ENCODE data around the gene BIRC6.
"Not testable (repeated sequence)": the region's sequence is repeated elsewhere in the genome, so short reads cannot be mapped to it uniquely, and the experiment has no call there.

Gene BIRC6

GRCh38 chr2:32506446-32506845, 149.6 kb downstream of the BIRC6 start:
- DNase-seq (ENCODE audit: low spot score) = no peak

DNA sequence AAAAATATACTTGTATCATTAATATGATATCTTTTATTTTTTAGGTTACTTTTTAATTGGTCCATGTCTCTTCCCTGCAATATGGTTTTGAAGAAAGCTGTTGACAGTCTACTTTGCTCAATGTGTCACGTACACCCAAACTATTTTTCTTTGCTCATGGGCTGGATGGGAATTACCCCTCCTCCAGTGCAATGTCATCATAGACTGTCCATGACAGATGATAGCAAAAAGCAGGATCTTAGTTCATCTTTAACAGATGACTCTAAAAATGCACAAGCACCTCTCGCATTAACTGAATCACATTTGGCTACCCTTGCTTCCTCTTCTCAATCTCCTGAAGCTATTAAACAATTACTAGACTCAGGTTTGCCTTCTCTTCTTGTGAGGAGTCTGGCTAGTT, 158.1 kb downstream of the BIRC6 start:
- no peak for DNase-seq (ENCODE audit: low spot score)

DNA sequence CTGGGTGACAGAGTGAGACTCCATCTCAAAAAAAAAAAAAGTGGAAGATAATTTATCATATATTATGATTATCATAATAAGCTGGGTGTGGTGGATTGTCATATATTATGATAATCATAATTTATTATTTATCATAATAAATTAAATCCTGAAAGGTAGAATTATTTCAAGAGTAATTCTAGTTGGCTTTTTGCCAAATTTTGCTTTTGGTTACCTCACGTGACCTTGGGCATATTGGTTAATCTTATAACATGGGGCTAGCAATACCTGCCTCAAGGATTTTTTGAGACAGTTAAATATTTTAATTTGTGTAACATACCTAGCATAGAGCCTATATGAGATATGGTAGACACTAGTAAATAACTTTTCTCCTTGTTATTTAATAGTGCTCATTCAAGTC, 159.7 kb downstream of the BIRC6 start:
- DNase-seq (ENCODE audit: low spot score) = no peak

- no peak for DNase-seq (ENCODE audit: low spot score)
Measured at GRCh38 chr2:32522770-32523169, 165.9 kb downstream of the BIRC6 start.

- DNase-seq (ENCODE audit: low spot score) = no peak
Measured at GRCh38 chr2:32523686-32524085, 166.9 kb downstream of the BIRC6 start.

DNA sequence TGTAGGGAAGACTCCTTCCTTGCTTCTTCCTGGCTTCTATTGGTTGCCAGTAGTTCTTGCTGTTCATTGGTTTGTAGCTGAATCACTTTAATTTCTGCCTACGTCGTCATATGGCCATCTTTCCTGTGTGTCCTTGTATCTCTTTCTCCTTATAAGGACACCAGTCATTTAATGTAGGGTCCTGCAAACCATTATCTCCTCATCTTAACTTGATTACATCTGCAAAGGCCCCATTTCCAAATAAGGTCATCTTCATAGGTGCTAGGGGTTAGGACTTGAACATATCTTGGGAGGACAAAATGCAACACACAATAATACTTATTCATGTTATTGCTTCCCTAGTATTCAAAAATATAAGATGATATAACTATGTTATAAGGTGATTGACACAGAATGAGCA, 175.5 kb downstream of the BIRC6 start:
- DNase-seq (ENCODE audit: low spot score) = no peak

DNA sequence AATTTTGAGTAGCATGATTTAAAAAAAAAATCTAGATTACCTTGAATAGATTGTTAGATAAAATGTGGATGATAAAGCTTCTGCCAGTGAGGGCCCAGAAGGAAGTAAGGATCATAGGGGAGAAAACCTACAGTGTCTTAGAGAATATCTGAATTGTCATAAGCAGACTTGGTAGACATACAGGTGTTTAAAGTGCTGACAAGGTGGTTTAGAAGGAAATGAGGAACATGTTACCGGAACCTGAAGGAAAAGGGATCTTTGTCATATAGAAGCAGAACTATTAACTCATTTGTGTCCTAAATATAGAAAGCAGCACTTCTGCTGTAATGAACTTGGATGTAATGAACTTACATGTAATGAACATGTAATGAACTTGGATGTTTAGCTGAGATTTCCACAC, 176.1 kb downstream of the BIRC6 start:
- no peak for DNase-seq (ENCODE audit: low spot score)

GRCh38 chr2:32534831-32535230, 178.0 kb downstream of the BIRC6 start:
- DNase-seq (ENCODE audit: low spot score) = no peak

DNA sequence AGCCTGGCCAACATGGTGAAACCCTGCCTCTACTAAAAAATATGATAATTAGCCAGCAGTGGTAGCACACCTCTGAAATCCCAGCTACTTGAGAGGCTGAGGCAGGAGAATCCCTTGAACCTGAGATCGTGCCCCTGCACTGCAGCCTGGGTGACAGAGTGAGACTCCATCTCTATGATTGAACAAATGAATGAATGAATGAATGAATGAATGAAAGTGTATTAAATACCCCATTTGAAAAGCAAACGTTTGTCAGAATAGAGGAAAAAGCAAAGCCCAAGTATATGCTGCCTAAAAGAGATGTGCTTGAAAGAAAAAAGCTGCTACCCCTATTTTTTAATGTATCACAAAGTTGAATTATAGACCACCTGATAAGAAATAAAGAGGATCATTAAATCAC, 181.9 kb downstream of the BIRC6 start:
- DNase-seq (ENCODE audit: low spot score) = no peak

- not testable (repeated sequence) for DNase-seq (ENCODE audit: low spot score)
Measured at GRCh38 chr2:32552483-32552882, 195.7 kb downstream of the BIRC6 start.

GRCh38 chr2:32553829-32554432, 197.1 kb downstream of the BIRC6 start:
- peak; percentile 22 for DNase-seq (ENCODE audit: low spot score)

- DNase-seq (ENCODE audit: low spot score) = no peak
Measured at GRCh38 chr2:32558492-32558891, 201.7 kb downstream of the BIRC6 start.

DNA sequence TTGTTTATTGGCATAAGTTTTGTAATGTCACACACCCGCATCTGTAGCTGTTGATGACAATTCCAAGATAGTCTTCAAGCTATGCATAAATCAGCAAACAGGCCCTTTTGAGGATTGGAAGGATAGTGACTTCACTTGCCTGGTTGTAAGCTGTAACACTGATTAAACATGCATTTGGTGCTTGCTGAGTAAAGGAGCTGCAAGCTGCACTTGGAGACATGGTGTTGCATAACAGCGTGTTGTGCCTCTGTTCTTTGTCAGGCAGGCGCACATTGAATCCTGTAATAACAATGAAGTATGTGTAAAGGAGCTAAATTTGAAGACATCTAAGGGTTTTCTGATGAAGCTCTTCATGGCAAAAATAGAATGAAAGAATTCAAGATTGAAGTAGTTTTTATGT, 202.3 kb downstream of the BIRC6 start:
- no peak for DNase-seq (ENCODE audit: low spot score)

GRCh38 chr2:32562906-32563305, 206.1 kb downstream of the BIRC6 start:
- DNase-seq (ENCODE audit: low spot score) = no peak

DNA sequence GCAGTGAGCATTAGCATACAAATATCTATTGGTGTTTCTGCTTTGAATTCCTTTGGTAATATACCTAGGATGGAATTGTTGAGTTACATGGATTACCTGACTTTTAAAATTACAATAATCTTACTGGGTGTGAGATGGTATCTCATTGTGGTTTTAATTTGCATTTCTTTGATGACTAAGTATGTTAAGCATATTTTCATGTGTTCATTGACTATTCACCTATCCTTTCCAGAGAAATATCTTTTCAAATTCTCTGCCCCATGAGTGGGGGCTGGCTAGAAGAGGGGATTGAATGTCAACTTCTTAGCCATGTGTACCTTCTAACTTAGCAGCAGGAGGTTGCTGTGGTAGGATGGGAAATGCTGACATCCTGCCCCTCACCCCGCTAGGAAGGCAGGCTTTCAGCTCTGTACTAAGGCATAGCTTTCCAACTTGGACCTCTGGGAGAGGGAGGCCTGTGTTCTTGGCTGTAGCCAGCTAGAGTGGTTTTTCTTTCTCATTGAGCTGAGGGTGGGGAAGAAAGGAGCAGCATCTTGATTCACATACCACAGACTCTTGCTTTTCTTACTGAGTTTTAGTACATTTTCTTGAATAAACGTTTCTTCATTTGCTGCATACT, 207.7 kb downstream of the BIRC6 start:
- no peak for DNase-seq (ENCODE audit: low spot score)

DNA sequence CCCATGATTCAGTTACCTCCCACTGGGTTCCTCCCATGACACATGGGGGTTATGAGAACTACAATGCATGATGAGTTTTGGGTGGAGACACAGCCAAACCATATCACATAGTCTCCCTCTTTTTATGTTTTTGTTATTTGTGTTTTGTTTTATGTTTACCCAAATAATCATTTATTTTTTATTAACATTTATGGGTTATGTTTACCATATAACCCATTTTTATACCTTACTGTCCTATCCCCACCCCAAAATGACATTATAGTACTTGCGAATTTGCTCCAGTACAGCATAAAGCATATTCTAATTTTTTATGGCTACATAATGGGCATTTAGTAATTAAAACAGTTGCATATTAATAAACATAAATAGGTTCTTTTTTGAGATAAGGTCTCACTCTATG, 209.1 kb downstream of the BIRC6 start:
- no peak for DNase-seq (ENCODE audit: low spot score)

DNA sequence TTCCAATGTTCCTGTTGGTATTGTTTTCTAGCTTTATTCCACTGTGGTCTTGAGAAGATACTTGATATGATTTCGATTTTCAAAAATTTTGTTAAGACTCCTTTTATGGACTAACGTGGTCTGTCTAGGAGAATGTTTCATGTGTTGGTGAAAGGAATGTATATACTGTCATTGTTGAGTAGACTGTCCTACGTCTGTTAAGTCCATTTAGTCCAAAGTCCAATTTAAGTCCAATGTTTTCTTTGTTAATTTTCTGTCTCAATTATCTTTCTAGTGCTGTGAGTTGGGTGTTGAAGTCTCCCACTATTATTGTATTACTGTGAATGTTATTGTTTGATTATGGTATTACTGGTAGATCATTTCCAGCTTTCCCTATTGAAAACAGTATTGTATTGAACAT, 215.2 kb downstream of the BIRC6 start:
- no peak for DNase-seq (ENCODE audit: low spot score)

DNA sequence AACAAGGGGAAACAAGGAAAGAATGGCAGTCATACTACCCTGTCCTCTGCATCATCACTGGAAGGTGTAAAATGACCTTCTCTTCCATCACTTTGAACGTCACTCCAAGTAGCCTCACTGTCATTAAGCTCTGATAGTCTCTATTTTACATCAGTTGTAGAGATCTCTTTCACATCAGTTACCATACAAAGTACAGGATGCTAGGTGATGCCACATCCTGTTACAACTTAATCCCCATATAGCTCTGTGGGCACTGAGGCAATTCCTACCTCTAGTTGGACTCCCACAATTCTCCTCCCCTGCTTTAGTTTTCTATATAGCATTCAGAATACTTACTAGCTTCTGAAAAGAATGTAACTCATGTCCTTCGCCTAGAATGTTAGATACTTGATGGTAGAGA, 215.9 kb downstream of the BIRC6 start:
- no peak for DNase-seq (ENCODE audit: low spot score)

DNA sequence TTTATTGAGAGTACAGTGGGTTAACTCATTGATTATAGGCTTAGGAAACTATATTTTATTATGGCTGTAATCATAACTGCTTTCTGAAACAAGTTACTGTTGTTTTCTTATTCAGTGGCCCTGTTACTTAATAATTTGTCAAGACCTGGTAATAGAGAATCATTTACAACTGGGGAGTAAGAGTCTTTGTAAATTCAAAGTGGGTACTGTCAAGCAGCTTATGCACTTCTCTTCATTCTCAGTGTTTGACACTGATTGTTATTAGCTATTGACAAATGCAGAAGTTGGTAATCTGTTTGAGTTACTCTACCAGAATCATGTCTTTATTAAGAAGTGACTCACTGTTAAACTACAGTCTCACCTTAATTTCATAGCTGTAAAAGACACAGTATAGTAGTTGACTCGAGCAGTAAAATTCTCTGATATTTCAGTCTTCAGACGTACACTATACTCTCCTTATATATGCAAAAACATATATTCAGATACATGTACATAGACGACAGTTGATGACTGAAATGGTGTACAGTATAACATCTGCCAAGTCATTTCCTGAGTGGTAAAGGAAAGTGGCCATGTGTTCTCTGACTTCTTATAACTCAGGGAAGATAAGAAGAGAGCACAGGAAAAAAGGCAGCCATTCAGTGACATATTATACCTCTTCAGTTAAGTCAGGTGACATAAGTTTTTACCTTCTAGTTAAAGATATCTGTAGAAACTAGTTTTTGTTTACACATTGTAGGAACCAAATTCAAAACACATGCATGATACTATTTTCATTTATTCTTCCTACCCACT, 235.0 kb downstream of the BIRC6 start:
- no peak for DNase-seq (ENCODE audit: low spot score)

GRCh38 chr2:32594573-32594972, 237.8 kb downstream of the BIRC6 start:
- DNase-seq (ENCODE audit: low spot score) = no peak

GRCh38 chr2:32611366-32611765, 254.5 kb downstream of the BIRC6 start:
- DNase-seq (ENCODE audit: low spot score) = peak; percentile 12

DNA sequence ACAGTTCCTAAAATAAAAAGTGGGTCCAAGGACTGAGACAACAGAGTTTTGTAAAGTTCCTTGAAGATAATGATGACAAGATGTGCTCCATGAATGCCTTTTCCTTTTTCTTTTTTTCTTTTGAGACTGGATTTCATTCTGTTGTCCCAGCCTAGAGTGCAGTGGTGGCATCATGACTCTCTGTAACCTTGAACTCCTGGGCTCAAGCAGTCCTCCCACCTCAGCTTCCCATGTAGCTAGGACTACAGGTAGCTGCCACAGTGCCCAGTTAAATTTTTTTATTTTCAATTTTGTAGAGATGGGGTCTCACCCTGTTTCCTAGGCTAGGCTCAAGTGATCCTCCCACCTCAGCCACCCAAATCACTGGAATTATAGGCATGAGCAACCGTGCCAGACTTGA, 254.9 kb downstream of the BIRC6 start:
- no peak for DNase-seq (ENCODE audit: low spot score)

GRCh38 chr2:32614084-32614483, 257.3 kb downstream of the BIRC6 start:
- DNase-seq (ENCODE audit: low spot score) = no peak

Measured in HuH-7 (cell line).